Activated CD8-positive, alpha-beta T cell treated with anti-CD3 and anti-CD28 coated beads for 36 hours (primary cell): Measurements from ENCODE around the gene CIAO3. TPM values are rescaled to one million over a fixed set of nuclear protein-coding genes. Genes with fewer than 3 reads are reported as not detected.
"Not testable (repeated sequence)": the region's sequence is repeated elsewhere in the genome, so short reads cannot be mapped to it uniquely, and the experiment has no call there.

Source experiments
- ATAC-seq: fragments of 200-7000 bp; cut with Tn5 transposase; one replicate; pipeline ENCODE4 v1.10.0; 2021; ENCODE audit warnings: mild to moderate bottlenecking, moderate library complexity
- CTCF ChIA-PET: fragments of 350-600 bp; sonication (Branson Sonifier 250); formaldehyde crosslinking; loops from one replicate; lab custom pipeline; 2021; ENCODE audit warnings: antibody characterized with exemption; lab: Charles Lee
- POLR2A ChIA-PET: fragments of 350-600 bp; sonication (Branson Sonifier 250); formaldehyde crosslinking; loops from one replicate; lab custom pipeline; 2021; ENCODE audit warnings: antibody characterized with exemption; lab: Charles Lee
- DNase-seq: peaks from one replicate; pipeline ENCODE4 v3.0.0-alpha.2; 2020
- H3K27ac Mint-ChIP-seq: one replicate; pipeline ENCODE4 v1.8.0; 2021; ENCODE audit warnings: mild to moderate bottlenecking, mixed read lengths
- H3K27me3 Mint-ChIP-seq: one replicate; pipeline ENCODE4 v1.8.0; 2021; ENCODE audit warnings: mixed read lengths
- H3K36me3 Mint-ChIP-seq: one replicate; pipeline ENCODE4 v1.8.0; 2021; ENCODE audit warnings: low read depth, mixed read lengths
- H3K4me1 Mint-ChIP-seq: one replicate; pipeline ENCODE4 v1.8.0; 2021; ENCODE audit warnings: low read depth, mixed read lengths
- H3K4me3 Mint-ChIP-seq: one replicate; pipeline ENCODE4 v1.8.0; 2021; ENCODE audit warnings: mild to moderate bottlenecking, moderate library complexity, mixed read lengths
- H3K9me3 Mint-ChIP-seq: one replicate; pipeline ENCODE4 v1.8.0; 2021; ENCODE audit warnings: mixed read lengths
- intact Hi-C: fragments of 100-400 bp; cut with micrococcal nuclease; formaldehyde crosslinking; loops from one replicate; pipeline ENCODE4 v1.10.0; 2022
- total RNA-seq, 2 experiments: library from RNA; stranded (reverse); gene quantifications; one replicate each; pipeline ENCODE4 v1.2.3, GENCODE V29; 2021
- TF ChIP-seq, protein P1 (sequence below): fragments of 200-600 bp; IDR thresholded peaks from one replicate; pipeline ENCODE4 v1.8.0; 2022; ENCODE audit warnings: antibody characterized with exemption, mild to moderate bottlenecking

The CIAO3 gene
- total RNA-seq, 2 experiments from 2014 or later: 21.3 to 25.0 TPM

DNA sequence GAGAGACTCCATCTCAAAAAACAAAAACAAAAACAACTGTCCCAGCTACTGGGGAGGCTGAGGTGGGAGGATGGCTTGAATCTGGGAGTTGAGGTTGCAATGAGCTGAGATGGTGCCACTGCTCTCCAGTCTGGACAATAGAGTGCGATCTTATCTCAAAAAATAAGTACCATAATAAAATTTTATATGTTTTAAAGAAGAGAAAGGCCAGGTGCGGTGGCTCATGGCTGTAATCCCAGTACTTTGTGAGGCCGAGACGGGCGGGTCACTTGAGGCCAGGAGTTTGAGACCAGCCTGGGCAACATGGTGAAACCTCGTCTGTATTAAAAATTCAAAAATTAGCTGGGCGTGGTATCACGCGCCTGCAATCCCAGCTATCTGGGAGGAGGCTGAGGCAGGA, 36.0 kb upstream of the CIAO3 start:
- Mint-ChIP-seq H3K27ac (no peak overlapping the region), H3K4me1 (no peaks in the 10 kb centered on the region), H3K27me3 (peaks cover 4% of the 10 kb centered on the region), H3K9me3 (no peaks in the 10 kb centered on the region), H3K36me3 (no peaks in the 10 kb centered on the region), H3K4me3 (no peak overlapping the region)
- CTCF ChIA-PET: interaction anchor here (1.2 kb wide), 2 partner anchors 8 to 52 kb away, joined by 3 to 5 read pairs; no protein-coding TSS in a partner anchor
- intact Hi-C loops: no loop called here
- POLR2A ChIA-PET: no interaction called here
- TF ChIP-seq, protein P1, sequence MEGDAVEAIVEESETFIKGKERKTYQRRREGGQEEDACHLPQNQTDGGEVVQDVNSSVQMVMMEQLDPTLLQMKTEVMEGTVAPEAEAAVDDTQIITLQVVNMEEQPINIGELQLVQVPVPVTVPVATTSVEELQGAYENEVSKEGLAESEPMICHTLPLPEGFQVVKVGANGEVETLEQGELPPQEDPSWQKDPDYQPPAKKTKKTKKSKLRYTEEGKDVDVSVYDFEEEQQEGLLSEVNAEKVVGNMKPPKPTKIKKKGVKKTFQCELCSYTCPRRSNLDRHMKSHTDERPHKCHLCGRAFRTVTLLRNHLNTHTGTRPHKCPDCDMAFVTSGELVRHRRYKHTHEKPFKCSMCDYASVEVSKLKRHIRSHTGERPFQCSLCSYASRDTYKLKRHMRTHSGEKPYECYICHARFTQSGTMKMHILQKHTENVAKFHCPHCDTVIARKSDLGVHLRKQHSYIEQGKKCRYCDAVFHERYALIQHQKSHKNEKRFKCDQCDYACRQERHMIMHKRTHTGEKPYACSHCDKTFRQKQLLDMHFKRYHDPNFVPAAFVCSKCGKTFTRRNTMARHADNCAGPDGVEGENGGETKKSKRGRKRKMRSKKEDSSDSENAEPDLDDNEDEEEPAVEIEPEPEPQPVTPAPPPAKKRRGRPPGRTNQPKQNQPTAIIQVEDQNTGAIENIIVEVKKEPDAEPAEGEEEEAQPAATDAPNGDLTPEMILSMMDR: no peak
- DNase-seq (no peak), ATAC-seq (no peak)

DNA sequence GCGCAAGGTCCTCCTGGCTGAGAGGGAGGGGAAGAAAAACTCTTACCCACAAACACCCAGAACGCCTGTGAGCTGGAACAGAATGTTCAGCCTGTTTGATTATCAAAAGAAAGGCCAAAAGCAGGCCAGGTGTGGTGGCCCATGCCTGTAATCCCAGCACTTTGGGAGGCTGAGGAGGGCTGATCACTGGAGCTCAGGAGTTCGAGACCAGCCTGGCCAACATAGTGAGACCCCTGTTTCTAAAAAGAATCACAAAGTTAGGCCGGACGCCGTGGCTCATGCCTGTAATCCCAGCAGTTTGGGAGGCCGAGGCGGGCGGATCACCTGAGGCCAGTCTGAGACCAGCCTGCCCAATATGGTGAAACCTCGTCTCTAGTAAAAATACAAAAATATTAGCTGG, 35.5 kb upstream of the CIAO3 start:
- CTCF ChIA-PET: interaction anchor here (1.2 kb wide), 1 partner anchor 9 kb away, joined by 5 read pairs; no protein-coding TSS in a partner anchor
- H3K9me3 Mint-ChIP-seq, H3K4me3 Mint-ChIP-seq, H3K27me3 Mint-ChIP-seq, ATAC-seq, intact Hi-C loops, H3K36me3 Mint-ChIP-seq, H3K27ac Mint-ChIP-seq, DNase-seq, H3K4me1 Mint-ChIP-seq, POLR2A ChIA-PET: not testable (repeated sequence)

DNA sequence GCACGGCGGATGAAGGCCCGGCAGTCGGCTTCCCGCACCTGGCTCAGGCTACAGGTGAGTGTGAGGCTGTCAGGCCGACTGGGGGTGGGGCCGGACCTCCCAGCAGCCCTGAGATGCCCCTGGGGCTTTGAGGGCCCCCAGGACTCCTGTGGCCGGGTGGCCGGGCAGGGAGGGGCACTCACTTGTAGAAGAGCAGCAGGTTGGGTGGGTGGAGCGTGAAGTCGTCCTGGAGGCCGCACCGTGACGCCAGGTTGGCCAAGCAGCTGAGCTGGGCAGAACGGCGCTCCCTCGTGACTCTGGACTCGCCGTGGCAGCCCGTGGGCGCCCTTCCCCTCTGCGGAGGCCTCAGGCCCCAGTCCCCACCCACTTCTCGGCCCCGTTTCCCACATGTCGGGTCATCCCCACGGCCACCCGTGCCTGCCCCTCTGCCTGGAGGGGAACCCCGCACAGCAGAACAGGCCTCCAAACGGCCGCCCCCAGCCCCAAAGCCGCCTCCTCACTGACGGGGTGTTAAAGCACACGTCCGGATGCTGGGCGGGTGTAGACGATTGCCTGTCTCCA, 34.5 kb upstream of the CIAO3 start:
- ChIA-PET CTCF (no interaction called here), POLR2A (no interaction called here)
- Mint-ChIP-seq H3K9me3 (no peaks in the 10 kb centered on the region), H3K36me3 (no peaks in the 10 kb centered on the region), H3K4me3 (no peak overlapping the region), H3K27me3 (peaks cover 4% of the 10 kb centered on the region), H3K27ac (no peak overlapping the region), H3K4me1 (no peaks in the 10 kb centered on the region)
- DNase-seq (no peak), ATAC-seq (no peak)
- intact Hi-C loops: no loop called here
- TF ChIP-seq, protein P1: no peak

DNA sequence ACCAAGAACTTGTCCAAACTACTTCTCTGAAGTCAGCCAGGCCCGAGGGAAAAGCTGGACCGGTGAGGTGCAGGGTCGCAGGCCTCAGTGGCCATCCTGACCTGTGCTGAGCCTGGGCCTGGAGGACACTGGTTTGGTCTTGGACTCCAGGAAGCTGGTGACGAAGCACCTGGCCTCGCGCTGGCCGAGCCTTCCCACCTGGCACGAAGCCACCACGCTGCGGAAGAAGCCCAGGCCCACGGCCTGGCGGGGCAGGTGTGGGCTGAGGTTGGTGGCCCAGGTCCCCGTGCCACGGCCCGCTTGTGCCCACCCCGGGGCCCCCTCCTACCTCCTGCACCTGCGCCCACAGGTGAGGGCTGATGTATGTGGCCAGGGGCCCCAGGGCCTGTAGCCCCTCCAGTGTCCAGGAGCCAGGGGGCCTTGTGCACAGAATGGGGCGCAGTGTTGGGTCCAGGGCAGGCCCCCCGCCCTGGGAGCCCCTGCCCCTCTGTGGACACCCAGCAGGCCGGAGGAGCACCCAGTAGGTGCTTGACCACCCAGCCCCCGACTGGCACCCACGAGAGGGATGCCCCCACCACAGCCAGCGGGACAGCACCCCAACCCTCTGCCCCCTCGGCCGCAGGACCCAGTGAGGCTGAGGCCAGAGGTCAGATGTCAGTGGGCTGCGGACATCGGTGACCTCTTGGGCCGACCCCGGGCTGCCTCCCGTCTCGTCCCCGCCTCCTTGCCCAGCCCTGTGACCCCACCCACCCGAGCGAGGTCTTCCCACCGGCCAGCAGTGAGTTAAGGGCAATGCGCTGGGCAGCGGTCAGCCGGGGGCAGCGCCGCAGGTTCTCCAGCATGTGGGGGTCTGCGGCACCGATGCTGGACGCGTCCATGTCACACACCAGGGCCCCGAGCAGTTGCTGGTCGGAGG, 33.5 kb upstream of the CIAO3 start:
- H3K36me3 Mint-ChIP-seq: no peaks in the 10 kb centered on the region
- H3K27ac Mint-ChIP-seq: no peak overlapping the region
- peaks cover 4% of the 10 kb centered on the region for H3K27me3 Mint-ChIP-seq
- intact Hi-C loops: no loop called here
- ATAC-seq: no peak
- DNase-seq: no peak
- H3K4me3 Mint-ChIP-seq: no peak overlapping the region
- ChIA-PET CTCF (no interaction called here), POLR2A (no interaction called here)
- no peaks in the 10 kb centered on the region for H3K4me1 Mint-ChIP-seq
- TF ChIP-seq, protein P1: no peak
- H3K9me3 Mint-ChIP-seq: no peaks in the 10 kb centered on the region

DNA sequence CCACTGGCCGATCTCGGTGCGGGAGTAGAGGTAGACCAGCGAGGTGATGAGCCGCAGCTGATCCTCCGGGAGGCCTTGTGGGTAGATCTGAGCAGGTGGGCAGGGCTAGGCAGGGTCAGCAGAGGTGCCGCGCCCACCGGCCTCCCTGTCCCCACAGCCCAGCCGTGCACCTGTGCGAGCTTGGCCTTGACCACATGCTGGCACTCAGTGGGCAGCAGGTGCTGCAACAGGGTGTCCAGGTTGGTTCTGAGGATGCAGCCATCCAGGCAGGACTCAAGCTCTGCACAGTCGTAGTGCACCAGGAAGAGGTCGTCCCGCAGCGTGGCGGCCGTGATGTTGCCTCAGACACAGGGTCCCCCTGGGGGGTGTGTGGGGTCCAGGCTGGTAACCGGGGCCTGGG, 32.2 kb upstream of the CIAO3 start:
- intact Hi-C loops: no loop called here
- Mint-ChIP-seq H3K4me3 (no peak overlapping the region), H3K4me1 (no peaks in the 10 kb centered on the region), H3K9me3 (no peaks in the 10 kb centered on the region), H3K36me3 (no peaks in the 10 kb centered on the region), H3K27me3 (peaks cover 4% of the 10 kb centered on the region), H3K27ac (no peak overlapping the region)
- no peak for ATAC-seq
- TF ChIP-seq, protein P1: no peak
- ChIA-PET CTCF (no interaction called here), POLR2A (interaction anchor here (0.6 kb wide), 1 partner anchor 520 kb away, joined by 3 read pairs; no protein-coding TSS in a partner anchor)
- DNase-seq: no peak
